ENCODE results near the gene DLK1.

Gene DLK1

DNA sequence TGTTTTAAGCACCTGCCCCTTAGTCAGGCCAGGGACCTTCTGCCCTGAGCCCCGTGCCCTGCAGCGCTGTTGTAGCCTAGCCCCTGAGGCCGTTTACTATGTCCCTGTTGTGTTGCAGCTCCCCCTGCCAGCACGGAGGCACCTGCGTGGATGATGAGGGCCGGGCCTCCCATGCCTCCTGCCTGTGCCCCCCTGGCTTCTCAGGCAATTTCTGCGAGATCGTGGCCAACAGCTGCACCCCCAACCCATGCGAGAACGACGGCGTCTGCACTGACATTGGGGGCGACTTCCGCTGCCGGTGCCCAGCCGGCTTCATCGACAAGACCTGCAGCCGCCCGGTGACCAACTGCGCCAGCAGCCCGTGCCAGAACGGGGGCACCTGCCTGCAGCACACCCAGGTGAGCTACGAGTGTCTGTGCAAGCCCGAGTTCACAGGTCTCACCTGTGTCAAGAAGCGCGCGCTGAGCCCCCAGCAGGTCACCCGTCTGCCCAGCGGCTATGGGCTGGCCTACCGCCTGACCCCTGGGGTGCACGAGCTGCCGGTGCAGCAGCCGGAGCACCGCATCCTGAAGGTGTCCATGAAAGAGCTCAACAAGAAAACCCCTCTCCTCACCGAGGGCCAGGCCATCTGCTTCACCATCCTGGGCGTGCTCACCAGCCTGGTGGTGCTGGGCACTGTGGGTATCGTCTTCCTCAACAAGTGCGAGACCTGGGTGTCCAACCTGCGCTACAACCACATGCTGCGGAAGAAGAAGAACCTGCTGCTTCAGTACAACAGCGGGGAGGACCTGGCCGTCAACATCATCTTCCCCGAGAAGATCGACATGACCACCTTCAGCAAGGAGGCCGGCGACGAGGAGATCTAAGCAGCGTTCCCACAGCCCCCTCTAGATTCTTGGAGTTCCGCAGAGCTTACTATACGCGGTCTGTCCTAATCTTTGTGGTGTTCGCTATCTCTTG, 7.6 kb downstream of the DLK1 start:
- no peak for DNase-seq (ENCODE audit: low read depth)

DNA sequence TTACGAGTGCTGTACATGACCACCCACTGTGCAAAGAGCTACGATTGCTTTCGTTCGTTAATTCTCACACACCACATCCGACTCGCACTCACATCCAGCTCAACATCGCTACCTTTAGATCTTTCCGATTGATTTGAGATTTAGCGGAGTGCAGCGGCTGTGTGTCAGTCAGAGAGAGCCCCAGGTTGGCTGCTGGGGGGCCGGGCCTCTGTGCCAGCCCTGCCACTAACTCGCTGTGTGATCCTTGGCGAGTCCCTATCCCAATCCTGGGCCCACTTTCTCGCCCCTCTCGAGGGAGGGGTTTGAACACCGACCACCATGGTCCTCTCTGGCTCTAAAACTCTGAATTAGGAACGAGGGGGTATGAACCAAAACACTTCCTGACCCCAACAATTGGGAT, 8.6 kb downstream of the DLK1 start:
- DNase-seq (ENCODE audit: low read depth) = no peak

DNA sequence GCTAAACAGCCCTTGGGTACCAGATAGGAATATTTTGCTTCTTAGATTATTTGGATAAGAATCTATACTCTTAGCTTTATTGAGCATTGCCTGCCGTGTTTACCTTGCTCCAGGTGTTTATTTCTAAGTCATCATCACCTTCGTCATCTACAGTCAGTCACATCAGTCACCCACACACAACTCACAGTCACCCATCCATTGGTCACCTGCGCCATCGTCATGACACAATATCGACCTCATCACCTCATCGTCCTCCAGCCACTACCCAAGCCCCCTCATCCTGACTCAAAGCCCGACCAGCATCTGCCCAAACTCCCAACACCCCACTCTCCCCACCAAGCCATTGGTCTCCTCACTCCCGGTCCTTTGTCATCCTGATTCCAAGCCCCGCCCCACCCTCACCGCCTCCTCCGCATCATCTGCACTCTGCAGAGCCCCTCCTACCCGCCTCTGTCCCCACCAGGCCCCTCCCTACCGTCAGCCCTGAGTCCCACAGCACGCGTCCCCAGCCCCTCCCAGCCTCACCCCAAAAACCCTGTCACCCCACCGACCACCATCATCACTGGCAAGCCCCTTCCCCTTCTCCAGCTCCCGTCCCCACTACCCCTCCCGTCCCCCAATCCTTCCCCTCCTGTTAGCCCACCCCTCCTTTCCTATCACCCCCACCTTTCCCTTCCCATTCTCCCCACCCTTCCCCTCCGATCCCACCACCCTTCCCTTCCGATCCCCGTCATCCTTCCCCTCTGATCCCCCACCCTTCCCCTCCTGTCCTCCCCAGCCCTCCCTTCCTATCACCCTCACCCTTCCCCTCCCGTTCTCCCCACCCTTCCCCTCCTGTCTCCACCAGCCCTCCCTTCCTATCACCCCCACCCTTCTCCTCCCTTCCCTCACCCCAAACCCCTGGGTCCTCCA, 9.8 kb downstream of the DLK1 start:
- DNase-seq (ENCODE audit: low read depth) = no peak

DNA sequence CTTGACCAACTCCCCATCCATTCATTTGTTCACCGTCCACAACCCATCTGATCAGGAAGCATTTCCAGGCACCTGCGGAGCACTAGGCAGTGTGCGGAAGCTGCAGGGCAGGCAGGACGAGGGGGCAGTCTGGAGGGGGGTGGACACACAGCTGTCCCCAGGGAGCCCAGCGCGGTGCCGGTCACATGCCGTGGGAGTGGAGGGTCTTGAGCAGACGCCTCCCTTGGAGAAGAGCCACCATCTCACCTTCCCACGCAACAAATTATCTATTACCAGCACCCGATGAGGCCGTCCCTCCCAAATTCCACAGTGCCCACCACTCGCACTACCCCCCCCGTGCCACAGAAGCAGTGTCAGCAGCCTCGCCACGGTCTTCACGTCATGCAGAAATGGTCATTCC, 10.8 kb downstream of the DLK1 start:
- DNase-seq (ENCODE audit: low read depth) = no peak

DNA sequence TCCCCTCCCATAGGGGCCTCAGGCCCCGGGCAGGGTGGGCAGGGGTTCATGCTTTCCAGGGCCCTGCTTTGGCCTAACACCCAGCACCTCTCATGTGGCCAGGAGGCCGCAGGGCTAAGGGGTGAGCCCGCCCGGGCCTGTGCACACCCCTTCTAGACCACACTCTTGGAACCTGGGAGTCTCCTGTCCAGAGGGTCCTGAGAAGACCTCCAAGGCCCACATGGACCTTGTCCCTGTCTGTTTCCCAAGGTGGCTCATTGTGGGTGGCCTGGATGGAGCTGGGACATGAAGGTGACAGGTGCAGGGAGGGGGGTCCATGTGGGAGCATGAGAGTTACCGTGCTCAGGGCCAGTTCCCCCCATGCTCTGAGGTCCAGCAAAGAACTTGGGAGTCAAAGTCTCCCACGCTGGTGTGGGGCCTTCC, 11.6 kb downstream of the DLK1 start:
- no peak for DNase-seq (ENCODE audit: low read depth)

DNA sequence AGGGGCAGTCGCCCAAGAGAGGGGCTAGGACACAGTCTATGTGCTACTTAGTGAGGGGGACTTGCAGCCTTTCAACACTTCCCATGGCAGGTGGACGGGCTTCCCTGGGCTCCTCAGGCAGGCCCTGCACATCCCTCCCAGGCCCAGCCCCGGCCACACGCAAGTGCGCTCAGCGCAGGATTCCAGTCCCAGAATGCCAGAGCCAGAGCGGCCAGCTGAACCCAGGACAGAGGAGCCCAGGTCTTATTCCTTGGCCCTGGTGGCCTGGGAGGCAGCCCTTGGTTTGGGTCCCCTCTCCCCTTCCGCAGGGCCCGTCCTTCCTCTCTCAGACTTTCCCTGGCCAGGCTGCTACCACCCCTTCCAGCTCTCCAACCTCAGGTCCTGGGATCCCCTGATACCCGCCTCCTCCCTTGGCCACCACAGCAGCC, 12.0 kb downstream of the DLK1 start:
- DNase-seq (ENCODE audit: low read depth) = no peak

DNA sequence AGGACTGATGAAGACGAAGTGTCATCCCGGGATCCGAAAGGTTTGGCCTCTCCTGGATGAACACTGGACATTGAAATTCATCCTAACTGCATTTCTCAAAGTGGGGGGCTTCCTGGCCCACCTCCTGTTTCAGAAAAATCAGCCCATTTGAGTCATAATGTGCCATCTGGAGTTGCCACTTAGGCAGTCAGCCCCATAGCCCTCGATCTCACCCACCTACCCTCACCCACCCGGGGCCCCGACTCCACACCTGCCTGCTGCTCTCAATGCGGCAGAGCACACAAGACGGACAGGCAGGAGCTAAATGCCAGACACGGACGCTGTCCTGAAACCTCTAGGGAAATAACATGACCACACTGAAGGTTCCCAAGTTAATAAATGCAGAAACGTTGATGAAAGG, 12.6 kb downstream of the DLK1 start:
- no peak for DNase-seq (ENCODE audit: low read depth)

DNA sequence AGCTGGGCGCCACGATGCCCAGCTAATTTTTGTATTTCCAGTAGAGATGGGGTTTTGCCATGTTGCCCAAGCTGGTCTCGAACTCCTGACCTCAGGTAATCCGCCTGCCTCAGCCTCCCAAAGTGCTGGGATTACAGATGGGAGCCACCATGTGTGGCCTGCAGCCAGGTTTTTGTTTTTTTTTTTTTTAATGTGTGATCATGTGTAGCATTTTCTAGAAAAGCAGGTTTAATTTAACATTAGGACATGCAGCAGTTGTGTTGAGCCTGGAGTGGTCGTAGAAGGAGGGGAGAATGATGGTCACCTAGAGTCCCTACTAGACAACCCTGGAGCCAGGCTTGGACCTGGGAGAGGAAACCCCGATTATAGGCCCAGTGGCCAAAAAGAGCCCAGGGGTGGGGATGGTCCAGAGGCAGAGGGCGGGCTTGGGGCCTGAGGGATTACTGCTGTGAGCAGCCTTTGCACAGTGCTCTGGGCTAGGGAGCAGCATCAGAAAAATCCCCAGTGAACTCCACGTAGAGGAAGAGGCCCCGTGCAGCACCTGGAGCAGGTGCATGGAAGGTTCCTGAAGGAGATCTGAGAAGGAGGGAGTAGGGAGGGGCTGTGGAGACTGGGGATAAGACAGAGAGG, 13.6 kb downstream of the DLK1 start:
- no peak for DNase-seq (ENCODE audit: low read depth)

DNA sequence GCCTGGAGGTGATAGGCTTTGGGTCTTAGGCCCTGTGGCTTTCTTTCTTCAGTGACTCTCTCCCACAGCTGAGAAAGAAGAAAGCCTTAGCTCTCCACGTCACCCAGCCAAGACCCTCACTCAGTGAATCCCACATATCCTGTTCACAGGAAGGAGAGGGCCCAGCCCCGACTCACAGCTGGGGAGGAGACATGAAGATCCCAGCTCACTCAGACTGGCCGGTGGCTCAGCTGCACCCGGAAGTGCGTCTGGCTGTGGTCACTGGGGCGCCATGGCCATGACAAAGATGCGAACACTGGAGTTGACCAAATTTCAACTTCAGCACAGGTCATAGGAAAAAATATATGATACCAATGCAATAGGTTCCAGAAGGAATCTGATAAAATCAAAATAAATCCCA, 14.2 kb downstream of the DLK1 start:
- no peak for DNase-seq (ENCODE audit: low read depth)

DNA sequence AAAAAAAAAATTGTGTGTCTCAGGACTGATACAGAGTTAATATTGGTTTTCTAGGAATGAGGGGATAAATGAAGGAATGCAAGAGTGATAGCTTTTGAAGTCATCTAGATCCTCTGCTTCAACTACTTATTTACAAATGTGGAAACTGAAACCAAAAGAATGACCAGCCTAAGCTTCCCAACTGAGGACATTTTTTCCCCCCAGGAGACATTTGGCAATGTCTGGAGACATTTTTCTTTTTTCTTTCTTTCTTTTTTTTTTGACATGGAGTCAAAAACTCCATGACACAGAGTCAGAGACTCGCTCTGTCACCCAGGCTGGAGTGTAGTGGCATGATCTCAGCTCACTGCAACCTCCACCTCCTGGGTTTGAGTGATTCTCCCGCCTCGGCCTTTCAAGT, 15.3 kb downstream of the DLK1 start:
- DNase-seq (ENCODE audit: low read depth) = peak; percentile 40

DNA sequence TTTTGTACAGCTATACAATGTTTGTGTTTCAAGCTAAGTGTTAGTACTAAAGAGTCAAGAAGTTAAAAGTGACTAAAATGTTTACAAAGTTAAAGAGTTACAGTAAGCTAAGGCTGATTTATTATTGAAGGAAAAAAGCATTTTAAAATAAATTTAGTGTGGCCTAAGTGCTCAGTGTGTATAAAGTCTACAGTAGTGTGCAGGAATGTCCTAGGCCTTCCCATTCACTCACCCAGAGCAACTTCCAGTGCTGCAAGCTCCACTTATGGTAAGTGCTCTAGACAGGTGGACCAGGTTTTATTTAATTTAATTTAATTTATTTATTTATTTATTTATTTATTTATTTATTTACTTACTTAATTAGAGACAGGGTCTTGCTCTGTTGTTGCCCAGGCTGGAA, 19.6 kb downstream of the DLK1 start:
- DNase-seq (ENCODE audit: low read depth) = no peak

DNA sequence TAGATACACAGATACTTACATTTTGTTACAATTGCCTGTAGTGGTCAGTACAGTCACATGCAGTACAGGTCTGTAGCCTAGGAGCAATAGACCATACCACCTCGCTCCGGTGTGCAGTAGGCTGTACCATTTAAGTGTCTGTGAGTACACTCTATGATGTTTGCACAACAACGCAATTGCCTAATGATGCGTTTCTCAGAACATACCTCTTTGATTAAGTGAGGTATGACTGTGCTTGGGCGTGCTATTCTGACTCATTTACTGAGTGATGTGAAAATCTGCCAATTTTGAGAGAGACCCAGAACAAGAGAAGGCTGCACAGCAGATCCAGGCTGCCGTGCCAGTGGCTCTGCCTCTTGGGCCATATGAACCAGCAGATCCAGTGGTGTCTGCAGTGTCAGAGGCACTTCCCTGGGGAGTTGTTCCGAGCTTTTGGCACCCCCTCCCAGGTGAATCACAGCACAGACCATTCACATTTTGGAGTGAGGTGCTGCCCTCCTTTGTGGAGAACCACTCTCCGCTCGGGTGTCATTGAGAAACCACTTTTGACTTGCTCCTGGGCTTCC, 20.4 kb downstream of the DLK1 start:
- DNase-seq (ENCODE audit: low read depth) = peak; percentile 97

DNA sequence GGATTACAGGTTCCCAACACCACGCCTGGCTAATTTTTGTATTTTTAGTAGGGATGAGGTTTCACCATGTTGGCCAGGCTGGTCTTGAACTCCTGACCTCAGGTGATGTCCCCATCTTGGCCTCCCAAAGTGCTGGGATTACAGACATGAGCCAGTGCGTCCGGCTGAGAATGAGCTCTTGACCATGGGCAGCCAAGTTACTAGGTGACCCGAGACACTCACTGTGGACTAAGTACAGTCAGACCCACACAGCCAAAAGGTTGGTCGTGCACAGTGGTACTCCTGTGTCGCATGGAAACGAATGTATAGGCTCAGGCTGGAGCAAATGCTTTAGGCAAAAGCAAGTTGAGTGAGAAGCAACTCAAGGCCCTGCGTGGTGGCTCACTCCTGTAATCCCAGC, 21.0 kb downstream of the DLK1 start:
- DNase-seq (ENCODE audit: low read depth) = no peak

DNA sequence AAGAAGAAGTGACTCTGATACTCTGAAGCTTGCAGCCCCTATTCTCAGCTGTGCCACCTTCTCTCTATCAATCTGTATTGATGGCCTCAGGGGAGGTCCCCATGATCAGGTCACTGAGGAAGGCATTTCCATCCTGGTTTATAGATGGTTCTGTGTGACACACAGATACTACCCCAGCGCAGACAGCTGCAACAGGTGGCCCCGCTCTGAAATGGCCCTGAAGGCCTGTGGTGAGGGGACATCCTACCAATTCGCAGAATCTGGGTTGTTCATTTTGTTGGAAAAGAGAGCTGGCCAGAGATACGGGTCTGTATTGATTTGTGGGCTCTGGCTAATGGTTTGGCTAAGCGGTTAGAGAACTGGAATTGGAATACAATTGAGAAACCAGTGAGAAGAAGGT, 21.7 kb downstream of the DLK1 start:
- no peak for DNase-seq (ENCODE audit: low read depth)

DNA sequence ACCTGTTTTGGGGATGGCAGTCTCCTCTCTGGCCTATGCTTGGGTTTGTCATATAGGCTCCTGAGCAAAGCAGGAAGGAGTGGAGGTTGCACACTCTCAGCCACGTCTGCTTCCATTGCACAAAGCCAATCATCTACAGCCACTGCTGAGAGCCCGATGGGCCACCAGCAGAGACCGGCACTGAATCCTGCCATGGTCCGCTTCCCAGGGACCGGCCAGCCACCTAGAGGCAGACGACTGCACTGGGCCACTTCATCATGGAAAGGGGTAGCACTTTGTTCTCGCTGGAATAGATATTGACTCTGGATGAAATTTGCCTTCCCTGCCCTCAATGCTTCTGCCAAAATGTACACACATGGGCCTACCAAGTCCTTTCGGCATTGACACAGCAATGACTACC, 22.3 kb downstream of the DLK1 start:
- no peak for DNase-seq (ENCODE audit: low read depth)

DNA sequence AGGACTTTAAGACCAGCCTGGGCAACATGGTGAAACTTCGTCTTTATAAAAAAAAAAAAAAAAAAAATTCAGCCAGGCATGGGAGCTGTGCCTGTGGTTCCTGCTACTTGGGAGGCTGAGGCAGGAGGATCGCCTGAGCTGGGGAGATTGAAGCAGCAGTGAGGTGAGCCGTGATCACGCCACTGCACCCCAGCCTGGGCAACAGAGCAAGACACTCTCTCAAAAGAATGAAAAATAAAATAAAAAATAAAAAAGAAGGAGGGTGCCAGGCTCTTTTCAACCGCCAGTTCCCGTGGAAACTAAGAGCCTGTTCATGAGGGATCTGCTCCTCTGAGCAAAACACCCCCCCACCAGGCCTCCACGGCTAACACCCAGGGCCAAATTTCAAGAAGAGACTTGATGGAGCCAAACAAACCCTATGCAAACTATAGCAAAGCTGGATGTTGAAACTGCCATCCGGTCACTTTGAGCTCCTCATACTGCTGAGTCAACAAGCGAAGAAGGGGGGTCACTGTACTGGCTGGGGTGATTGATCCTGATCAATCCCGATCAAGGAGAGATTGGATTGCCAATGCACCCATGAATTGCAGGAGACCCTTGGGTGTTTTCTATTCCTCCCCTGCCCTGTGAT, 23.4 kb downstream of the DLK1 start:
- no peak for DNase-seq (ENCODE audit: low read depth)

DNA sequence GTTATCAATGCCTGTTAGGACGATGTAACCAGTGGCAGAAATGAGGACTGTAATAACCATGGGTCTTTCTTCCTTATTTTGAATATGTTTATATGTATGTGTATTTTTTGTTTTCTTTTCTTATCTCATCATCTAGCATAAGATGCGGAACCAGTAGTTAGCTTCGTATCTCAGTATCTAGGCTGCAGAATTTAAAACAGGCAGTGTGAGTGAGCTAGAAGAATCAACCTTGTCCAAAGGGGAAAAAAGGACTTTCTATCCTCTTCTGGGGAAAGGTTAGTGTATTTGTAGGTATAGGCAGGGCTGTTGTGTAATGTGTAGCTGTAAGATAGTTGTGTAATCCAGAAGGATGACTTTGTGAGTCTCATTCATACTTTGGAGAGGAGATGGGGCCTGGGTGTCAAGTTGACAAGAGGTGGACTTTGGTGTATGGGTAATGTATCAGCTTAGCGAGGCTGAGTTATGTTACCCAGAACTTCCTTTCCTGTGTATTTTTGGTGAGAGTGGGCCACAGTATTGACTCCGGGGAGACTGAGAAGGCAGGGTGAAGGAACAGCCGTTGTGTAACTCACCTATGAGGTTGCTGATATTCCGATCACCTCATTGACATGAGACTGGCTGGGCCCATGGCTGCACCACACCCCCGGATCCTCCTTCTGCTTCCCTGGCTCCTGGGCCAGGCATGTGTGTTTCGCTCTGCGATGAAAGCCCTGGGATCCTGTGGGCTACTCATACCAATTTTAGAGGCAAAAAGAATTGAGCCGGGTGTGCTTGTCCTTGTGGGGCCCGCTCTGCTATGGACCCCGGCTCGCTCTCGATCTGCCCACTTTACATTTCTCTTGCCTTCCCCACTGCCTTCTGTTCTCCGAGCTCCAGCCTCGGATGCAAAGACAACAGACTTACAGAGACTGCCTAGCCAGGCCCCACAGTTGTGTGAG, 24.3 kb downstream of the DLK1 start:
- no peak for DNase-seq (ENCODE audit: low read depth)

DNA sequence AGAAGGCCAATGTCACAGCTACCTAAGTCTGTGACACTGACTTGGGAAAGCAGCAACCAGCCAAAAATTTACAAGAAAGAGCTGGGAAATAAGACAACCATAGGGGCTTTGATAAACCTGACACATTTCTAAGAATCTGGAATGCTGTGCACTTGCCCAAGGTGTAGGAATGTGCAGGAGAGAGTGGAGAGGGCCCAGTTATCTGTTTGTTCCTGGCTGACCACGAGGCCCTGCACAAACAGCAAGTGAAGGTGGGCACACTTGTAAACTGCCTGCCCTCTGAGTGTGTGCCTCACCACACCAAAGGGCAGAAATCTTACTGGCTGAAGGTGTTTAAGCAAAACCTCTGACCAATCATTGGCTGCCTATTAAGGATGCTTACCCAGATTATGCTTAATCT, 27.3 kb downstream of the DLK1 start:
- DNase-seq (ENCODE audit: low read depth) = no peak

DNA sequence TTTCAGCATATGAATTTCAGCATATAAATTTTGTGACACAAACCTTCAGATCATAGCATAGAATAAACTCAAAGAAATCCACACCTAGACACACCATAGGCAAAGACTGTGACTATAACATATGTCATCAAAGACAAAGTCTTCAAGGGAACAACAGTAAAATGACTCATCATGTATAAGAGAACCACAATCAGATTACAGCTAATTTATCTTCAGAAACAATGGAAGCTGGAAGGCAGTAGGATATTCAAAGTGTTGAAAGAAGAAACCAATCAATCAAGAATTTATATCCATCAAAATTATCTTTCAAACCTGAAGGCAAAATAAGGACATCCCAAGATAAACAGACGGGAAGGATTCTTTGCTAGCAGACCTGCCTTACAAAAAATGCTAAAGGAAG, 29.0 kb downstream of the DLK1 start:
- DNase-seq (ENCODE audit: low read depth) = no peak

DNA sequence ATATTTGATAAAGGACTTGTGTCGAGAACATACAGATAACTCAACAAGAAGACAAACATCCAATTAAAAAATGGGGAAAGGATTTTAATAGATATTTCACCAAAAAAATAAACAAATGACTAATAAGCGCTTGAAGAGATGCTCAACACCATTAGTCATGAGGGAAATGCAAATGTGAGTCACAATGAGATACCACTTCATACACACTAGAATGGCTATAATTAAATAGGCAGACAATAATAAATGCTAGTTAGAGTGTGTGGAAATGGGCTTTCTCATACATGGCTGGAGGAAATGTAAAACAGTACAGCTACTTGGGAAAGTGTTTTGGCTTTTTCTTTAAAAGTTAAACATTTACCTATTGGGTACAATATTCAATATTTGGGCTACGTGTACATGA, 34.8 kb downstream of the DLK1 start:
- peak; percentile 92 for DNase-seq (ENCODE audit: low read depth)

DNA sequence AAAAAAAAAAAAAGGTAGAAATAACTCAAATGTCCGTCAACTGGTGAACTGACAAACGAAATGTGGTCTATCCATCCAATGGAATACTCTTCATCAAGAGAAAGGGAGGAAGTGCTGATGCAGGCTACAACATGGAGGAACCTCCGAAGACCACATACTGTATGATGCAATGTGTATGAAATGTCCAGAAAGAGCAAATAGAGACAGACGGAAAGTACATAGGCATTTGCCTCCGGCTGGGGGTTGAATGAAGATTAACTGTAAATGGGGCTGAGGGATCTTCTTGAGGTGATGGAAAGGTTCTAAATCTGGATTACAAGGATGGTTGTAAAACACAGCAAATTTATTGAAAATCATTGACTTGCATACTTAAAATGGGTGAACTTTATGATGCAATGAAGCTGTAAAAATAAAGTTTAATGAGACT, 35.4 kb downstream of the DLK1 start:
- DNase-seq (ENCODE audit: low read depth) = peak; percentile 76
